ENCODE measurements around the gene SDK2. TPM values are rescaled to one million over a fixed set of nuclear protein-coding genes. Genes with fewer than 3 reads are reported as not detected.

The SDK2 gene
- total and polyA plus RNA-seq, 2 of the 8 experiments (the other 6 are each of a cell fraction or from before 2014, with no cell fraction given): 3.9 to 4.1 TPM

DNA sequence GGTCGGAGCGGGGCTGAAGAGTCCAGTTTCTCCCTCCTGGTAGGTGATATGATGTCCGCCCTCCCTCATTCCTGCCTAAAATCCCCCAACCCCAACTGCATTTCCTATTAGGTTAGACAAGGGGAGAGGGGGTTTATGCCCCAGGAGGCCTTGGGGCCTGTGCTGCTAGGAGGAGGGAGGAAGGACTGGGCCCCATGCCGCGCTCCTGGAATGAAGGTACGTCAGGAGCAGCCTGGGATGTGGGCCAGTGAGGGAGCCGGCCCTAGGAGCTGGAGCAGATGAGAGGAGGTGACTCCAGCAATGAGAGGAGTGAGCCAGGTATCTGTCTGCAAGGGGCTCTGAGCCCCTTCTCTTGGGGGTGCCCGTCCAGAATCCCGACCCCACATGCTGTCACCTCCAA lies 285.6 kb downstream of the SDK2 start (continued):
- TF ChIP-seq SP4 (IDR thresholded peaks at IDR 0.05; ENCODE audit: low read length): no peak
- no peak for TF ChIP-seq RXRA (IDR thresholded peaks at IDR 0.05; ENCODE audit: insufficient read depth, low read depth, low read length)
- no peak for TF ChIP-seq TAF7 (optimal IDR thresholded peaks at IDR 0.05; ENCODE audit: borderline replicate concordance, low read depth, low read length)
